H54 (cell line): ENCODE data around the gene NOC3L.

Experiments used
- DNase-seq: peaks from one replicate; pipeline ENCODE4 v3.0.0; 2011; ENCODE audit warnings: low spot score, mixed read lengths; ENCODE audit not compliant: insufficient read length
- FAIRE-seq: peaks from 3 replicates; lab custom pipeline; 2011; peaks lifted over from hg19 to GRCh38; lab: Jason Lieb, UNC
- POLR2A ChIP-seq: IDR thresholded peaks from 2 replicates; pipeline ENCODE4 v1.6.1; 2011; ENCODE audit warnings: low read depth, mild to moderate bottlenecking, low read length

The NOC3L gene

DNA sequence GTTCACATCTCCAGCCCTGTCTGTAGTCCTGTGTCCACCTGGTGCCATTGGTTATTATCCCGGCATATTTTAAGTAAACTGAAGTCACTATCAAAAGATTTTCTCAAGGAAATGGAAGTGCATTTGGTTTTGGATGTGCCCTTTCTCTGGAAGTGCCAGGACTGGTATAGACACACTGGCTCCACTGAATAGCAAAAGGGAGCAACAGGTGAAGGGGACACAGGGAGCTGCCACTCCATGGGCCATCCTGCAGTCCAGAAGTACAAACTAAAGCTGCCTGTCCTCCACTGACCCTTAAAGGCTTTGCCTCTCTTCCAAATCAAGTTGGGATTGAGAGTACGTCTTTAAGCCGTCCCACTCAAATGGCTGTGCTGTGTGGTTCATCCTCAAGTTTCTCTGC lies 62.7 kb downstream of the NOC3L start:
- no peak for FAIRE-seq
- DNase-seq: no peak
- TF ChIP-seq POLR2A: no peak

DNA sequence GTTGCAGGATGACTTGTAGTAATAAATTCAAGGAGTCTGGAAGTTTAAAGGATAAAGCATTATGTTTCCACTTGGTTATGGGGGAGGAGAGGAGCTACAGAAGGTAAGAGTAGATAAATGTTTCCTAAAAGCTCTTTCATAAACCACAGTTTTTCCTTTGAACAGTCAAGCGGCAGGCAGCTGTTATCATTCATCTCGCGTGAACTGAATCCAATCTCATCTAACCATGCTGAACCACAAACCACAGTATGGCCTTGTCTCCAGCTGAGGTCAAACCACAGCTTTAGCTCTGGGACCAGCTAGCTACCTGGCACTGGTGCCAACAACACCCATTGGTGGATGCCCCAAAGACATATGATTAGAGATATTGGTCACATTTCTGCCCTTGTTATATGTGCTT lies 63.3 kb downstream of the NOC3L start:
- FAIRE-seq: peak; percentile 99
- DNase-seq: peak; percentile 64
- TF ChIP-seq POLR2A: no peak

DNA sequence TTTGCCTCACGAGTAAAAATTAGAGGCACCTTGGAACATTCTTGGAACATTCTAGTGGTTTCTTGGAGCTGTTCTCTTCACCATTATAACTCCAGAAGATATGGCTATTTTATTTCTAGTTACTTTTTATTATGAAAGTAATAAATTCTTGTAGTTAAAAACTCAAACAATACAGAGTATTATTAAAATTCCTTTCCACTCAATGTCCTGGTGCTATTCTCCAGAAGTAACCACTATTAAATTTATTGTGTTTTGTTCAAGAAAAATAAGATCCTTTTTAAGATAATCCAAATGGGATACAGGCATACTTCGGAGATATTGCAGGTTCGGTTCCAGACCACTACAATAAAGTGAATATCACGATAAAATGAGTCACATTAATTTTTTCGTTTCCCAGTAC lies 68.6 kb downstream of the NOC3L start:
- TF ChIP-seq POLR2A: no peak
- FAIRE-seq (no peak), DNase-seq (no peak)

DNA sequence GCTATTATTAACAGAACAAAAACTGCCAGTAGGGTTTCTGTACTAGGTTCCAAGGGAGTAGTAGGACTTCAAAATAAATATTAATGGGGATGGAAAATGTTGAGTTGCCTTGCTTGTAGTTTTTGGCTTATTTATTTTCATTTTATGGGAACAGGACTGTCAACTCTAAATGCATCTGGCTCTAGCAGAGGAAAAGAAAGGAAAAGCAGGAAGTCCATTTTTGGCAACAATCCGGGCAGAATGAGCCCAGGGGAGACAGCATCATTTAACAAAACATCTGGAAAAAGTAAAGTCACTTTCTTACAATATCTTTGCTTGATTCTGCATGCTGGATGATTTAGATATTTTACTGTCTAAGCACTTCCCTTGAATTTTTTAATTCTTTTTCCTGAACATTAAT lies 69.4 kb downstream of the NOC3L start:
- DNase-seq: no peak
- no peak for FAIRE-seq
- TF ChIP-seq POLR2A: no peak

DNA sequence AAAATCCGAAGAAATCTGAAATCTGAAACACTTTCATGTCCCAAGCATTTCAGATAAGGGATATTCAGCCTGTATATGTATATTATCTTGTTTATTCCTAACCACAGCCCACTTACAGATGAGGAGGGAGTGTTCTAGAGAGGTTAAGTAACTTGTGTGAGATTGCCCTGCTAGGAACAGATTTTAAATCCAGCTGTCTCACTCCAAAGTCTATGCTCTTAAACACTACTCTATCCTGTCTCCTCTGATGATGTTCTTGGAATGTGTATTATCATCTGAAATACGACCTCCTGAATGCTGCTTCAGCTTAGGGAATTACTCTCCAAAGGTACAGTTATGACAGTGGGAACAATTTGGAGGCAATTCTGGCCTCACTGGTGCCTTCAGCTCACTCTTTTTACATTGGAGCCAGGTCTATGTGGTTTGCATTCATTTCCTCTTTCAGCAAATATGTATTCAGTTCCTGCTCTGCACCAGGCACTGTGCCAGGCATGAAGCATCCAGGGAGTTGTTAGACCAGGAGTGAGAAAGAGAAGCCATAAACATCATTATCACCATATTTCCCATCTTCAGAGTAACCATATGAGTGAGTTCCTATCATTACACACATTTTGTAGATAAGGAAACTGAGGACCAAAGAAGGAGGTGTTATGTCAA lies 70.2 kb downstream of the NOC3L start:
- peak; percentile 12 for DNase-seq
- no peak for TF ChIP-seq POLR2A
- peak; percentile 95 for FAIRE-seq

DNA sequence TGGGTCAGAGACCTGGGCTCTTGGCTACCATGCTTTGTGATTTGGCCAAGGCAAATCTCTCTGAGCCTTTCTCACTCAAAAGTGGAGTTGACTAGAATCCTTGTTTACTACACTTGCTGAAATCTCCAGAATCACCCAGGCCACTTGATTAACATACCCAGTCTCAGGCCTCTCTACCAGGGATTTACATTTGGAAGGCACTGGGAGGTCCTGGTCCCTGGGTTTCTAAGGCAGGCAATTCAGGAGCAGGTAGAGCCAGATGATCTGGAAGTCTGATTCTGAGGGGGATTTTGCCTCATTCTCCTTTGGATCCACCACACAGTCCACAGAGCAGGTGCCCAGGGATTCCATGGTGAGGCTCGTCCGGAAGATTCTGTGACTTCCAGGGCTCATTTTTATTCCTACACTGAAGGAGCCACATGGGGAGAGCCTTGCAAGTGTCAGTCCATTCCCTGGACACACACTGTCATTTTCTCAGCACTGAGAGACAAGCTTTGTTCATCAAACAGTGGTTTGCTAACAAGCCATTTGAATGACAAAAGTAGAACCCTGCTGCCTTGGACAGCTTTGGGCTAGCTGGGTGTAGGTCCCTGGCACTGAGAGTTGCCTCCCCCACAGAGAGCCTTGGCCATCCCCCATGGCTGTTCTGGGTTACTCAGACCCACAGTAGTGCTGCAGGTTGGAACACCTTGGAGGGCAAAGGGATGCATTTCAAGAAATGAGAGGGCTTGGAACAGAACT lies 74.2 kb downstream of the NOC3L start:
- FAIRE-seq (no peak), DNase-seq (no peak)
- no peak for TF ChIP-seq POLR2A

DNA sequence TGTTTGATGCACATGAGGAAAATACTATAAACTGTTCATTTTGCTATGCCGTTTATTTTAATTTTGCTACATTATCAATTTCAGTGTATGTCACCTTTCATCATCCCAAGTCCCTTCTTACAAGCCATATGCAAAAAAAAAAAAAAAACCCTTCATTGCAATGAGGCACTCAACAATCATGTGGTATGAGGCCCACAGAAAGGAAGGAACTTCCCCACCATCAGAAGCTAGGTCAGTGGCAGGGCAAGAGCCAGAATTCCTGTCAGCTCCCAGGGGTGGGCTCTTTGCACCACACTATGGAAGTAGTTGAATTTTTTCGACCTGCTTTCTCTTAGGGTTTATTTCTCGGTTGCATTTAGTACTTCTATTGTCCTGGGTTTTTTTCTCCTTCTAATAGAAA lies 75.4 kb downstream of the NOC3L start:
- DNase-seq (no peak), FAIRE-seq (no peak)
- TF ChIP-seq POLR2A: no peak

DNA sequence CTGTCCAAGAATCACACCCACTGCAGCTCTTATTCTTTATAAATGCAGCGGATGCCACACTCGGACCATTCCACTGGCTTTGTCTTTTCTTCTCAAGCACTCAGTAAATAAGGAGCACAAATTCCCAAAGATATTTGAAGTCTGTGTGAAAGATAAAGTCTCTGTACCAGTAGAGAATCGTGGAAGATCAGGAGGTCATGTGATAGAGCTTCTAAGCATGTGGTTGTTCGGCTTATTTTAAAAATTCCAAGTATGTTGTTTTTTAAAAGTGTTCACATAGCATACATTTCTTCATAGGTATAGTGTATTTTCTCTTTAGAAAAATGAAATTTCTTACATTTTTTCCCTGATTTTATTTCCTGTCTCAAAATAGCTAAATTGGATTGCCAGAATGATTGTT lies 75.8 kb downstream of the NOC3L start:
- FAIRE-seq (no peak), DNase-seq (no peak)
- TF ChIP-seq POLR2A: no peak

DNA sequence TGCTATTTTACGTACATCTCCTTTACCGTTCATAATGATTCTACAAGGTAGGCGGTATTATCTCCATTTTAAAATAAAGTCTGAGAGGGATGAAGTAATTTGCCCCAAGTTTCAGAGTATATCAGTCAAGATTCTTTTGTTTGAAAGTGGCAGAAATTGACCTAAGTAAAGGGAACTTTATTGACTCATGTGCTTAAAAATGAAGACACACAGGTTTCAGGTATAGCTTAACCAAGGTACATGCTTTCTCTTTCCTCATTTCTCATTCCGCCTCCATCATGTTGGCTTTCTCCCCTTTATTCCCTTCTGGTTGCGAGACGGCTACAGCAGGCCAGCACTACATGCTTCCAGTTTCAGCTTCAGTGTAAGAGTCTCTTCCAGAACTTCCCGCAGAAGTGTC lies 77.5 kb downstream of the NOC3L start:
- FAIRE-seq (no peak), DNase-seq (no peak)
- TF ChIP-seq POLR2A: no peak
